Stimulated activated CD8-positive, alpha-beta memory T cell treated with anti-CD3 and anti-CD28 coated beads, Interleukin-2, amount 100 ng/mL, for 1 hour (primary cell): ENCODE measurements around the gene TLR9.
"Not testable (repeated sequence)": the region's sequence is repeated elsewhere in the genome, so short reads cannot be mapped to it uniquely, and the experiment has no call there.

ENCODE experiments used
- DNase-seq, 2 donors: peaks; one replicate each; pipeline ENCODE4 v3.0.0-alpha.2; 2020; ENCODE audit warnings: low read depth in 2 of 2

TLR9 gene, protein sequence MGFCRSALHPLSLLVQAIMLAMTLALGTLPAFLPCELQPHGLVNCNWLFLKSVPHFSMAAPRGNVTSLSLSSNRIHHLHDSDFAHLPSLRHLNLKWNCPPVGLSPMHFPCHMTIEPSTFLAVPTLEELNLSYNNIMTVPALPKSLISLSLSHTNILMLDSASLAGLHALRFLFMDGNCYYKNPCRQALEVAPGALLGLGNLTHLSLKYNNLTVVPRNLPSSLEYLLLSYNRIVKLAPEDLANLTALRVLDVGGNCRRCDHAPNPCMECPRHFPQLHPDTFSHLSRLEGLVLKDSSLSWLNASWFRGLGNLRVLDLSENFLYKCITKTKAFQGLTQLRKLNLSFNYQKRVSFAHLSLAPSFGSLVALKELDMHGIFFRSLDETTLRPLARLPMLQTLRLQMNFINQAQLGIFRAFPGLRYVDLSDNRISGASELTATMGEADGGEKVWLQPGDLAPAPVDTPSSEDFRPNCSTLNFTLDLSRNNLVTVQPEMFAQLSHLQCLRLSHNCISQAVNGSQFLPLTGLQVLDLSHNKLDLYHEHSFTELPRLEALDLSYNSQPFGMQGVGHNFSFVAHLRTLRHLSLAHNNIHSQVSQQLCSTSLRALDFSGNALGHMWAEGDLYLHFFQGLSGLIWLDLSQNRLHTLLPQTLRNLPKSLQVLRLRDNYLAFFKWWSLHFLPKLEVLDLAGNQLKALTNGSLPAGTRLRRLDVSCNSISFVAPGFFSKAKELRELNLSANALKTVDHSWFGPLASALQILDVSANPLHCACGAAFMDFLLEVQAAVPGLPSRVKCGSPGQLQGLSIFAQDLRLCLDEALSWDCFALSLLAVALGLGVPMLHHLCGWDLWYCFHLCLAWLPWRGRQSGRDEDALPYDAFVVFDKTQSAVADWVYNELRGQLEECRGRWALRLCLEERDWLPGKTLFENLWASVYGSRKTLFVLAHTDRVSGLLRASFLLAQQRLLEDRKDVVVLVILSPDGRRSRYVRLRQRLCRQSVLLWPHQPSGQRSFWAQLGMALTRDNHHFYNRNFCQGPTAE

DNA sequence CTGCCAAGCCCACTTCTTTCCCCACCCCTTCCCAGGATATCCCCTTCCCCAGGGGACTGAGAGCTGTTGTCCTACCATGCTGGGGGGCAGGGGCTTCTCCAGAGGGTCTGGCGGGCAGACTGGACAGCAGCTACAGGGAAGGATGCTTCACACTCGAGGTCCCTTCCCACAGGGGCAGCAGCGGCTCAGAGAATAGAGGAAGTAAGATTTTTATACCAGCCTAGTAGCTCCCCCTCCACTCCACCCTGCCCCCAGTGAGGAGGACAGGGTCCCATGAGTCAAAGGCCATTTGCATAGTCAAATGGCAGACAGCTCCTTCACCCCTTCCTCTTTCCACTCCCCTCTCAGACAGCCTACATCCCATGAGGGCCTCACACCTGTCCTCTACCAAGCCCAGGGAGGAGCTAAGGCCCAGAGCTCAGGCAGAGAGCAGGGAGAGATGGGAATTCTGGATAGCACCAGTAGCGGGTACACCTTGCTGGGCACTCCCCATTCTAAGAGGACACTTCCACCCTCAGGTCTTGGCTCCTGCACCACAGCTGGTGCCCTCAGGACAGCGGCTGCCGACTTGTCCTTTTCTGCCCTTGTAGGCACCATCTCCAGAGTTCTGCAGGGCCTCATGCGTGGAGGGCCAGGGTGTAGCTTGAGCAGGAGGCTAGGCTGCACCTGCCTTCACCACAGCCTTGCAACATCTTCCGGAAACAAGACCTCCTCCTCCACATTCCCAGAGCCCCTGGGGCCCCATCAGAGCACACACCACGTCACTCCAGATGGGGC is at the start of gene TLR9:
Gene TLR9 (minus strand): TSS at position 194 of the 777 bp plus-strand sequence. CDS start 116 bp downstream, at position 78.
- DNase-seq, result no peak

DNA sequence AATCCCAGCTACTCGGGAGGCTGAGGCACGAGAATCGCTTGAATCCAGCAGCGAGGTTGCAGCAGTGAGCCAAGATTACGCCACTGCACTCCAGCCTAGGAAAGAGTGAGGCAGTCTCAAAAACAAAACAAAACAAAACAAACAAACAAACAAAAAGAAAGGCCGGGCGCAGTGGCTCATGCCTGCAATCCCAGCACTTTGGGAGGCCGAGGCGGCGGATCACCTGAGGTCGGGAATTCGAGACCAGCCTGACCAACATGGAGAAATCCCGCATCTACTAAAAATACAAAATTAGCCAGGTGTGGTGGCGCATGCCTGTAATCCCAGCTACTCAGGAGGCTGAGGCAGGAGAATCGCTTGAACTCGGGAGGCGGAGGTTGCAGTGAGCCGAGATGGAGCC is 49.3 kb upstream of the TLR9 start:
- not testable (repeated sequence) for DNase-seq

DNA sequence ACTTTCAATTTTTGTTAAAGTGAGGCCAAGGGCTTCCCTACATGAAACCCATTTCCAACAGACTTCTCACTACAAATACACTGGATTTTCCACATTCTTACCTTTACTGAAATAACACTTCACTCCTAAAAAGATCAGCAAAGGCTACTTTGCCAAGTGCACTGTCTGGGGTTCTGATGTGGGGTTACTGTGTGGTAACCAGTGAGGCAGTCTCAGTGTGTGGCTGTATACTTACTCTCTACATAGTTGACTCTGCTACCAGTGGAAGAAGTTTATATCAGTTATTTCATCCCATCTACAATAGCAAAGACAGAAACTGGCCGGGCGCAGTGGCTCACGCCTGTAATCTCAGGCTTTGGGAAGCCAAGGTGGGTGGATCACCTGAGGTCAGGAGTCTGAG is 47.4 kb upstream of the TLR9 start:
- DNase-seq, result no peak

DNA sequence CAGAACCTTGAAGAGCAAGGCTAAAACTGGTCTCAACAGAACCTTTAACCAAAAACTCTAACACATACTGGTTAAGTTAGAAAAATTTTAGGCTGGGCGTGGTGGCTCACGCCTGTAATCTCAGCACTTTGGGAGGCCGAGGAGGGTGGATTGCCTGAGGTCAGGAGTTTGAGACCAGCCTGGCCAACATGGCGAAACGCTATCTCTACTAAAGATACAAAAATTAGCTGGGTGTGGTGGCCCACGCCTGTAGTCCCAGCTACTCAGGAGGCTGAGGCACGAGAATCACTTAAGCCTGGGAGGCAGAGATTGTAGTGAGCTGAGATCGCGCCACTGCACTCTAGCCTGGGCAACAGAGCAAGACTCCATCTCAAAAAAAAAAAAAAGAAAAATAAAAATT is 46.7 kb upstream of the TLR9 start:
- not testable (repeated sequence) for DNase-seq

DNA sequence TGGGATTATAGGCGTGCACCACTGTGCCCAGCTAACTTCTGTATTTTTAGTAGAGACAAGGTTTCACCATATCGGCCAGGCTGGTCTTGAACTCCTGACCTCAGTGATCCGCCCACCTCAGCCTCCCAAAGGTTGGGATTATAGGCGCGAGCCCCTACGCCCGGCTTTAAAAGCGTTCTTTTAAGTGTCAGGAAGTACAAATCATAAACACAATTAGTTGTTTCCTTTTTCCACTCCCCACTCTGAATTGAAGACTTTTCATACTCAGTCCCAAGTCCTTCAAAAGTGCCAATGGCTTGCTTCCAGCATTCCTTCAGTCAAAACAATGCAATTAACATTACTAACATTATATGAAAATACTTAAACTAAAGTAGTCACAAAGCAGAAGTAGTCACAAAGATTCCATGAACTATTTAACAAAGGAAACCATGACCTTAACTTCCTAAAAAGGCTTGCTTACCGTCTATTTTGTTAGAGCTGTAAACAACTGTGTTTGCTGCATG is 44.9 kb upstream of the TLR9 start:
- no peak for DNase-seq

DNA sequence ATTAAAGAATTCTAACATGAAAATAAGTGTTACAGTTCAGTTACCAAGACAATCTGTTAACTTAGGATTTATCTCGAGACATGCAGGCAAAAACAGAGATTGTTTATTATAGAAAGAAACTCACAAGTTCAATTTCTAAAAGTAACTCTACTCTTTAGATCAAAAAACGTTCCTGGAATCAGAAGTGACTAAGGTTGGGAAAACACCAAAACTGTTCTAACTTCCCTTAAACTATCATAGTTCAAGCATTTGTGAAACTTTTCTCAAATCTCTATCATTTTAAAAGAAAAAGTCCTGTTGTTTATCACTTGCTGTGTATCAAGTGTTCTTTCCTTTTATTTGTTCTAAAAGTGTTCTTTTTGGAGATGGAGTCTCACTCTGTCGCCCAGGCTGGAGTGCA is 44.3 kb upstream of the TLR9 start:
- DNase-seq, result no peak

DNA sequence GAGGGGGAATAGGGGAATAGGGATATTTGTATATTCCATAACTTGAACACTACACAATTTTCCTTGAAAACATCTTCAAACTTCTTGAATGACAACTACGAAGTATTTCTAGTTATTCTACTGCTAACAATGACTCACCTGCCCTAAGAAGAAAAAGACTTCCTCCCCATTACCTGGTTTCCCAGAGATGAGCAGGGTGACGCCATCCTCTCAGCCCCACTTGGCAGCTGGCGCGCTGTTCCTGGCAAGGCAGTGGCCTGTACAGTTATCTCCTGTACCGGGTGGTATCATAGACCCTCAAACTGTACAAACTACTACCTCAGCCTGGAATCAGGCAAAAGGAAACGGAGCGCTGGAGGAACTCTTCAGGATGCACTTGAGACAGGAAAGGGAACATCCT is 42.6 kb upstream of the TLR9 start:
- DNase-seq, result no peak

DNA sequence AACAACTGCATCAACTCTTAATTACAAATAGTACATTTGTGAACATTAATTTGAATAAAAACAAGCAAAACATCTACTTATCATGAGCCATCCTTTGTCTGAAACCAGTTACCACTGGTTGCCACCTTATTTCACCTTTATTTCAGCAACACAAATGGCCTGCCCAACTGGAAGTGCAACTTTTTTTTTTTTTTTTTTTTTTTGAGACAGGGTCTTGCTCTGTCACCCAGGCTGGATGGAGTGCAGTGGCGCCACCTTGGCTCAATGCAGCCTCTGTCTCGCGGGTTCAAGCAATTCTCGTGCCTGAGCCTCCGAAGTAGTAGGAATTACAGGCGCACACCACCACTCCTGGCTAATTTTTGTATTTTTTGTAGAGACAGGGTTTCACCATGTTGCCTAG is 39.9 kb upstream of the TLR9 start:
- DNase-seq, result no peak

DNA sequence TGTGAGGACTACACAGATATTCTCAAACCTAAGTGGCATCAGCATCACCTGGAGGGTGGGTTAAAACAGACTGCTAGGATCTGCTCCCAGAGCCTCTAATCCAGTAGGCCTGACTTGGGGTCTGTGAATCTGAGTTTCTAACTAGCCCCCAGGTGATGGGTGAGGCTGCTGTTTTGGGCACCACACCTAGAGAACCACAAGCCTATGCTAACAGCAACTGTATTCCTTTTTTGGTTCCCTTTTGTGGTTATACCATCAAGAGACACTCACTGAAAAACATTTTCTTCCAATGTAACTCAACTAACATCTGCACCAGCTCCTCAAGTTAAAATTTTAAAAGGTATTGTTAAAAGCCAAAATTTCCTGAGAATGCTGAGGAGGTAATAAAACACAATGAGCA is 37.0 kb upstream of the TLR9 start:
- DNase-seq, result no peak

DNA sequence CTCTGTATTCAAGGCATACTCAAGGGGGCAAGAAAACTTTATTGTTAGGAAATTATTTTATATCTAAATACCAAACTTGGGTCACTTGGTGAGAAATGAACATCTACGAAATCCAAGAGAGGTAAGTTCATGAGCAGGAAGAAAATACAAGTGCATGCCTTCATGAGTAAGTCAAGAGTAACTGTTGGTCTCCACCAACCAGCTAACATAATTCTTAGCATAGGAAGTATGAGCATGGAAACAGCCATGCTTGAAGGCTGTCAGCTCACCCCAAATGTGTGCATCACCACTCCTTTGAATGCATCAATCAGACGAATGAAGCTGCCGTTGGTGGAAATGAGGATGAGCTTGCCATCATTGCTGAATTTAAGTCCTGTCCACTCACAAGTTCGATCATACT is 34.0 kb upstream of the TLR9 start:
- no peak for DNase-seq

DNA sequence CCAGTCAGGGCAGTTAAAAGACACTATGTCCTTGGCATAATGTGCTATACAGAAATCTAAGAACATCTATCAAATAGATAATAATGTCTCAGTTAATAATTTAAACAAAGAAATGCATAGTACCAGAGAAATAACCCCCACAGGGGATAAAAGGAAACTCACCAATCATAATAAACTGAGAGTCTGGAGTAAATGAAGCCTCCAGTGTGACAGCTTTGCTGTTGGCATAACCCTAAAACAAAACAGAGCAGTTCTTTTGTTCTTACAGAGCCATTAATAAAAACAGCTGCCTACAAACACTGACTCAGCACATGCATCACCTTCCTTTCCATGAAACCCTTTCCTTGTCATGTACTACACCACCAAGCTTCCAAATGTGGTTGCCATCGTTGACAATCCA is 33.6 kb upstream of the TLR9 start:
- no peak for DNase-seq

DNA sequence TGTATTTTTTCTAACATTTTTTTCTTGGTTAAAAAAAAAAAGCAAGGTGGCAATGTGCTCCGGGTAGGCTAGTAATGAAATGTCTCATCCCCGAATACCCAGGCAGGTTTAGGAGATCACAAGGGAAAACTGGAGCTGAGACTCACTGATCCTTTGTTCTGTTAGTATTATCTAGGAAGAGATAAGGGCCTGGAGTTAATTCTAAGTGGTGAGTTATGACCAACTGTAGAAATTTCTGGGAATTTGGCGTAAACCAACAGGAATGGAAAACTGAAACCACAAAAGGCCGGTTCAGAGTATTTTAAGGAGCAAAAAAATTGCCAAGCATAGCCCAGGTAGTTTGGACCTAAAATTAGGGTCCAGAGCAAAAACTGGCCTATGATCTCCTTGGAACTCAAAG is 32.5 kb upstream of the TLR9 start:
- DNase-seq, result no peak

DNA sequence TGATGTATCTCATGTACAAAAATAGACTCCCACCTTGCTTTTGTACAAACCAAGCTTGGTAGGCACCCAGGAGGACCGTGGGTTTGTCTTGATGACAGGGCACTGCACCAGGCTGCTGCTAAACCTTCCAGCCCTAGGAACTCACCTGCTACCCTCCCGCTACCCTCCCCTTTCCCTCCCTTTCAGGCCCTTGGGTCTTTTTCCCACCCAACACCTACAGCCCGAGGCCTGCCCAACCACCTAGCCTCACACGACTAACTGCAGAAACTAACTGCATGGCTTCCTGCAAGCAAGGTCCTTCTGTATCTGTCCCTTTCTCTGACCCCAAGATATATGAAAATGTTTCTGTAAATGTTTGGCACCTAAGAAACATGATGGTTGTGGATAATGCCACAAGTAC is 31.2 kb upstream of the TLR9 start:
- DNase-seq, result no peak

DNA sequence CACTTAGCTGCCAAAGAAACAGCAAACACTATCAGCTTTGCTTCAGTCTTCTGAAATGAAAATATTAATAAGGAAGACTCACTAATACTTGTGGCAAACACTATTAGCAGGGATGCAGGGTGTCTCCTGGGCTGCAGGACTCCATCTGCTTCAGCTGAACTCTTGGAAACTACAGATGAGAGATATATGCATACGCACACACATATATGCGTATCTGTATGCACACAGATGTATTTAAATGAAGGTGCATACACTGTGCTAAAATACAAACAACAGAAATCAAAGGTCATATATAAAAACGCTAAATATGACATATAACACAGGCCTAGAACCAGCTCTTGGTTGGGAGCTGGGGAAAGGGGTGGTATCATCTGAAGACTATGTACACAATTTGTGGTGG is 30.7 kb upstream of the TLR9 start:
- no peak for DNase-seq

DNA sequence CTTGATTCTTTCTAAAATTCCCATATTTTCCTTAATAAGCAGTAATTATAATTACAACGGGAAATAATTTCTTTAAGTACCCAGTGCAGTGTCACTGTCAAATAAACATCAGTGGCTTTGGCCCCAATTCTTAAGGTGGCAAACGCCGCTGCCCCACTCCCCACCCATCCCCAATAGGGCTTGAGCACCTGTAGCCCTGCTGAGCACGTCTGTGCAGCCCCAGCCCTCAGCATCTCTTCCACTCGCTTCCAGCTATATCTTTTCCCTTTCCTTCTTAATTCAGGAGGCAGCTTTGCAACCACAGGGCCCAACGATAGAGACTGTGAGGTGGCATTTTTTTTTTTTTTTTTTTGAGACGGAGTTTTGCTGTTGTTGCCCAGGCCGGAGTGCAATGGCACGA is 29.2 kb upstream of the TLR9 start:
- DNase-seq, result no peak

DNA sequence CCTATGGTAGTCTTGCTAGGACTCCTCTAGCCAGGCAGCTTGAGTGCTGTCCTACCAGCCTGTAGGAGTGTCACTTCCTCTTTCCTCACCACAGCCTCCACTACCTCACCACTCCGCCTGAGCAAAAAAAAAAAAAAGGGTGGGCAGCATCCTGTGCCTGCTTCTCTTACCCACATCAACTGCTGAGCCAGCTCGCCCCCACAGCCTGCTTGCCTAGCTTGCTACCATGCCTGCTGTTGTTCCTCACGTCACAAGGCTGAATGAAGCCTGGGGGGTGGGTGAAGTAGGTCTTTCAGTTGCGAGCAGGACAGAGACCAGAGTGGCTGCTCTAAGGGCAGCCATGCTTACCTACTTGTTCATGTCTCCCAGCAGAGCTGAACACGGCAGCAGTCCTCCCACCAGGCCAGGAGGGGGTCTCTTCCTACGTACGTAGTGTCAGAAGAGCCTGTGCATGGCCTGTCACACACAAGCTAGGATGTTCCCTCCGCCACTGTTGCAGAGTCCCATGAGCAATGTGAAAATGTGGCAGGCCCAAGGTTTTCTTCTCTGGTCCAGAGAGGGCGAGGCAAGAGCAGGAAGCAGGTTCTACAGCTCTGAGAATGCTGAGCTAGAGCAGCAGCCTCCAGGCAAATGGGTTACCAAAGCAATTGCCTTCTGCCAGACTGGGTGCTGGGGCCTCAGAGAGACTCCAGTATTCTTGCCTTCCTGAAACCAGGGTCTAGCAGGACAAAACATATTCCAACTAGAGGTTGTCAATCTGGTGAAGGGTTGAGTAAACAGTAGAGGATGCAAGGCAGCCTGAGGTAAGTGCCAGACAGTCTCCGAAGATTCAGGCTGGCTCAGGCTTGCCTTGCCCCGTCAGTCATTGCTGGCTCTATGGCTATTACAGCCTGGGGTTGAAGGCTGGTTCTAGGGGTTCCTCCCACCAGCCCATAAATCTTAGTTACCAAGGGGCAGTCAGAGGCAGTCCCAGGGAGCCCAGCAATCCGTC is 28.2 kb upstream of the TLR9 start:
- DNase-seq, result peak; percentile 62 to 65

DNA sequence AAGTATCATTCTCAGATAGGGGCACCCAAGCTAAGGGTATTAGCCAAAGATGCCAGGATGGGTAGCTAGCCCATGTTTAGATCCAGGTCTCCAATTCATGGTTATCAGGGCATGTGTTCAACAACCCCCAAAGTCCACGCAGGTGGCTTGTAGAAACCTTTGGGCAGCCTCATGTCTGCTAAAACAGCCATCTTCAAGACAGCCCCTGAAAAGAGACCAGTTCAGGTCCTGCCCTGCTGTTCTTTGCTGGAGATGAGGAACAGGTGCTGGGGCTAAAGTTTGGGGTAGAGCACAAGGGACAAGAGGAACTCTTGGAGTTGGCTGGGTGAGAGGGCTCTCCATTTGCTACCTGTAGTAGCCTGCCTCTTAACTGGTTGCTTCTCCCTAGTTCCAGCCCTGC is 24.7 kb upstream of the TLR9 start:
- no peak for DNase-seq

DNA sequence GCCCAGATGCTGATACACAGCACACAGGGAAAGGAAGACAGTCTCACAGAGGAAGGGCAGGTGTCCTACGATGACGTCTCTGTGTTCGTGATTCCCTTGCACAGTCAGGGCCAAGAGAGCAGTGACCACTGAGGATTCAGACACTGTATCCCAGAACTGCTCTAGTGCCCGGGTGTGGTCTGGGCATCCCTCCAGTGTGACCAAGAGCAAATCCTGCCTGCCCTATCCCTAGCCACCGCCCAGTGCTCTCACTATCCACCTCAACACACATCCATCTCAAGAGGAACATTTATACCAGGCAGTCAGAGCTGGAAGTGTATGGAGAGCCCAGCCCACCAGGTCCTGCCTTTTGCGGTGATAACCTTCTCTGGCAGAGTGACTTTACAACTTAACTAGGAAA is 24.2 kb upstream of the TLR9 start:
- no peak for DNase-seq

DNA sequence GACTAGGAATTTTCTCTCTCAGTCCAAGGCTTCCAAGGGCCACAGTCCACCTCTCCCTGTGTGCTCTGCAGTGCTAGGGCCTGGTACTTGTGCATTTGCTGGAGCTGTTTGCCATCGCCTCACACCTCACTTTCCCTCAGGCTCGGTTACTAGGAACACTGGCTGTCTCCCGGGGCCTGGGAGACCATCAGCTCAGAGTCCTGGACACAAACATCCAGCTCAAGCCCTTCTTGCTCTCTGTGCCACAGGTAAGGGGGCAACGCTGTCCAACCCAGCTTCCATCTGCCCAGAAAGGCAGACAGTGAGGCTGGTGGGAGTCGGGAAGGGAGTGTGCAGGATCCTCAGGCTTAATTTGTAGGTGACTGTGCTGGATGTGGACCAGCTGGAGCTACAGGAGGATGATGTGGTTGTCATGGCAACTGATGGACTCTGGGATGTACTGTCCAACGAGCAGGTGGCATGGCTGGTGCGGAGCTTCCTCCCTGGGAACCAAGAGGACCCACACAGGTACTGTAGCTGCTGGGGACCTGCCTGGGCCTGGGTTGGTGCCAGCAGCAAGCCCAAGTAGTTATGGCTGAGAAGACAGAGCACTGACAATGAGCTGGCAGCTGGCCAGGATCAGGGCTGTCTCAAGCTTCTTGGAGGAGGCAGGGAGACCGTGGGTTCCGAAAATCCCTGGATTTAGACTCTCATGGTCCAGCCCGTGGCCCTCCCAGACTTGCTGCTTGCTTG is 23.5 kb upstream of the TLR9 start:
- DNase-seq, result no peak

DNA sequence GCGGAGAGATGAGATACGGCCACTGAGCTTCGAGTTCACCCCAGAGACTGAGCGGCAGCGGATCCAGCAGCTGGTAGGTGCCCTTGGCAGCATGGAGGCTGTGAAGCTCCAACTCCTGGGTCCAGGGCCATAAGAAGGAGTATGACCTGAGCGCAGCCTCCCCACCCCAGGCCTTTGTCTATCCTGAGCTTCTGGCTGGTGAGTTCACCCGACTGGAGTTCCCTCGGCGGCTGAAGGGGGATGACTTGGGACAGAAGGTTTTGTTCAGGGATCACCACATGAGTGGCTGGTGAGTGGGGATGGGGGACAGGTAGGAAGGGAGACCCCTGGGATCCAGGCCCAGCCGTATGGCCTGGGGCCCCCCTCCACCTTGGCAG is 22.7 kb upstream of the TLR9 start:
- DNase-seq, result no peak
